WTC11 (cell line): ENCODE results near the gene MSL1. TPM values are rescaled to one million over a fixed set of nuclear protein-coding genes. Genes with fewer than 3 reads are reported as not detected.

ENCODE experiments used
- ATAC-seq: fragments of 200-7000 bp; cut with Tn5 transposase; 2 replicates; pipeline ENCODE4 v1.10.0; 2021; ENCODE audit warnings: mild to moderate bottlenecking, moderate library complexity
- CTCF ChIA-PET: fragments of 300-600 bp; sonication (Branson Sonifier 250); formaldehyde crosslinking; loops from one replicate; lab custom pipeline; 2021; ENCODE audit warnings: antibody characterized with exemption; lab: Charles Lee
- POLR2A ChIA-PET: fragments of 350-600 bp; sonication (Branson Sonifier 250); formaldehyde crosslinking; loops from one replicate; lab custom pipeline; 2021; ENCODE audit warnings: antibody characterized with exemption; lab: Charles Lee
- DNase-seq: peaks from one replicate; pipeline ENCODE4 v3.0.0; 2021; ENCODE audit warnings: low spot score
- H3K27ac Mint-ChIP-seq: 2 replicates; pipeline ENCODE4 v1.8.0; 2021; ENCODE audit warnings: mixed read lengths
- H3K27me3 Mint-ChIP-seq: 2 replicates; pipeline ENCODE4 v1.8.0; 2021; ENCODE audit warnings: low read depth, mild to moderate bottlenecking, moderate library complexity, mixed read lengths
- H3K36me3 Mint-ChIP-seq: 2 replicates; pipeline ENCODE4 v1.8.0; 2021; ENCODE audit warnings: mixed read lengths
- H3K4me1 Mint-ChIP-seq: 2 replicates; pipeline ENCODE4 v1.8.0; 2022; ENCODE audit warnings: mixed read lengths
- H3K4me3 Mint-ChIP-seq: 2 replicates; pipeline ENCODE4 v1.8.0; 2021; ENCODE audit warnings: mild to moderate bottlenecking, moderate library complexity, mixed read lengths
- H3K9me3 Mint-ChIP-seq: 2 replicates; pipeline ENCODE4 v1.8.0; 2021; ENCODE audit warnings: mixed read lengths
- E2F4 ChIP-seq: sonication (generic); formaldehyde crosslinking; IDR thresholded peaks from 2 replicates; pipeline ENCODE4 v1.8.1; 2022; ENCODE audit warnings: low read depth, mild to moderate bottlenecking, moderate library complexity, missing genetic modification reagents, borderline replicate concordance
- E2F5 ChIP-seq: sonication (generic); formaldehyde crosslinking; IDR thresholded peaks from 2 replicates; pipeline ENCODE4 v1.8.1; 2022; ENCODE audit warnings: mild to moderate bottlenecking, moderate library complexity, missing genetic modification reagents
- ETV6 ChIP-seq: sonication (generic); formaldehyde crosslinking; IDR thresholded peaks from 2 replicates; pipeline ENCODE4 v1.8.1; 2022; ENCODE audit warnings: mild to moderate bottlenecking, missing genetic modification reagents
- FOXP1 ChIP-seq: sonication (generic); formaldehyde crosslinking; IDR thresholded peaks from 2 replicates; pipeline ENCODE4 v1.8.0; 2022; ENCODE audit warnings: missing genetic modification reagents, mild to moderate bottlenecking, moderate library complexity, borderline replicate concordance
- FOXP4 ChIP-seq: sonication (generic); formaldehyde crosslinking; IDR thresholded peaks from 2 replicates; pipeline ENCODE4 v1.8.0; 2022; ENCODE audit warnings: mild to moderate bottlenecking, missing genetic modification reagents
- GABPB1 ChIP-seq: sonication (generic); formaldehyde crosslinking; IDR thresholded peaks from 2 replicates; pipeline ENCODE4 v1.8.1; 2023; ENCODE audit warnings: mild to moderate bottlenecking, missing genetic modification reagents
- IRF1 ChIP-seq: sonication (generic); formaldehyde crosslinking; IDR thresholded peaks from 2 replicates; pipeline ENCODE4 v1.8.0; 2023; ENCODE audit warnings: missing genetic modification reagents
- MXD4 ChIP-seq: fragments of 250-450 bp; sonication (Bioruptor Pico); IDR thresholded peaks from 2 replicates; pipeline ENCODE4 v1.8.0; 2021; ENCODE audit warnings: mild to moderate bottlenecking, moderate library complexity, borderline replicate concordance
- MYBL2 ChIP-seq: sonication (generic); formaldehyde crosslinking; IDR thresholded peaks from 2 replicates; pipeline ENCODE4 v1.8.1; 2023; ENCODE audit warnings: mild to moderate bottlenecking, moderate library complexity, missing genetic modification reagents
- RORB ChIP-seq: fragments of 250-450 bp; sonication (Bioruptor Pico); IDR thresholded peaks from 2 replicates; pipeline ENCODE4 v1.9.0; 2021; ENCODE audit warnings: mild to moderate bottlenecking
- ZBTB21 ChIP-seq: sonication (generic); formaldehyde crosslinking; IDR thresholded peaks from 2 replicates; pipeline ENCODE4 v1.8.1; 2023; ENCODE audit warnings: mild to moderate bottlenecking, missing genetic modification reagents, borderline replicate concordance
- ZNF317 ChIP-seq: sonication (generic); formaldehyde crosslinking; IDR thresholded peaks from 2 replicates; pipeline ENCODE4 v1.8.1; 2023; ENCODE audit warnings: low read depth, mild to moderate bottlenecking, moderate library complexity, missing genetic modification reagents, borderline replicate concordance
- ZNF423 ChIP-seq: fragments of 250-450 bp; sonication (Bioruptor Pico); IDR thresholded peaks from 2 replicates; pipeline ENCODE4 v2.1.2; 2022; ENCODE audit warnings: mild to moderate bottlenecking, moderate library complexity
- ZNF671 ChIP-seq: fragments of 250-450 bp; sonication (Bioruptor Pico); IDR thresholded peaks from 2 replicates; pipeline ENCODE4 v1.8.0; 2021; ENCODE audit warnings: mild to moderate bottlenecking
- ZSCAN18 ChIP-seq: fragments of 250-450 bp; sonication (Bioruptor Pico); IDR thresholded peaks from 2 replicates; pipeline ENCODE4 v2.1.2; 2022; ENCODE audit warnings: mild to moderate bottlenecking, moderate library complexity
- total RNA-seq: library from RNA; stranded (reverse); gene quantifications from 3 replicates; pipeline ENCODE4 v1.2.3, GENCODE V29; 2021
- TF ChIP-seq, protein P1 (sequence below): sonication (generic); formaldehyde crosslinking; IDR thresholded peaks from 2 replicates; pipeline ENCODE4 v1.8.1; 2022; ENCODE audit warnings: missing genetic modification reagents, borderline replicate concordance
- TF ChIP-seq, protein P2 (sequence below): sonication (generic); formaldehyde crosslinking; conservative IDR thresholded peaks from 2 replicates; pipeline ENCODE4 v1.8.1; 2023; ENCODE audit warnings: mild to moderate bottlenecking, low read depth, missing genetic modification reagents, moderate library complexity
- TF ChIP-seq, protein P3 (sequence below): sonication (generic); formaldehyde crosslinking; IDR thresholded peaks from 2 replicates; pipeline ENCODE4 v1.8.0; 2022; ENCODE audit warnings: mild to moderate bottlenecking, missing genetic modification reagents
- TF ChIP-seq, protein P4 (sequence below): fragments of 250-450 bp; sonication (Bioruptor Pico); IDR thresholded peaks from 2 replicates; pipeline ENCODE4 v1.8.0; 2021; ENCODE audit warnings: mild to moderate bottlenecking

MSL1 gene
- total RNA-seq, 1 experiment from 2014 or later = 78.1 TPM

GRCh38 chr17:40159456-40159855 lies 37.7 kb downstream of the MSL1 start (continued):
- TF ChIP-seq E2F5 (CRISPR knock-in tag) (no peak), MYBL2 (CRISPR knock-in tag) (no peak), ZNF671 (CRISPR knock-in tag) (no peak), FOXP1 (CRISPR knock-in tag) (no peak)
- TF ChIP-seq, protein P1, sequence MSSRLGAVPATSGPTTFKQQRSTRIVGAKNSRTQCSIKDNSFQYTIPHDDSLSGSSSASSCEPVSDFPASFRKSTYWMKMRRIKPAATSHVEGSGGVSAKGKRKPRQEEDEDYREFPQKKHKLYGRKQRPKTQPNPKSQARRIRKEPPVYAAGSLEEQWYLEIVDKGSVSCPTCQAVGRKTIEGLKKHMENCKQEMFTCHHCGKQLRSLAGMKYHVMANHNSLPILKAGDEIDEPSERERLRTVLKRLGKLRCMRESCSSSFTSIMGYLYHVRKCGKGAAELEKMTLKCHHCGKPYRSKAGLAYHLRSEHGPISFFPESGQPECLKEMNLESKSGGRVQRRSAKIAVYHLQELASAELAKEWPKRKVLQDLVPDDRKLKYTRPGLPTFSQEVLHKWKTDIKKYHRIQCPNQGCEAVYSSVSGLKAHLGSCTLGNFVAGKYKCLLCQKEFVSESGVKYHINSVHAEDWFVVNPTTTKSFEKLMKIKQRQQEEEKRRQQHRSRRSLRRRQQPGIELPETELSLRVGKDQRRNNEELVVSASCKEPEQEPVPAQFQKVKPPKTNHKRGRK (CRISPR knock-in tag) = no peak
- TF ChIP-seq, protein P2, sequence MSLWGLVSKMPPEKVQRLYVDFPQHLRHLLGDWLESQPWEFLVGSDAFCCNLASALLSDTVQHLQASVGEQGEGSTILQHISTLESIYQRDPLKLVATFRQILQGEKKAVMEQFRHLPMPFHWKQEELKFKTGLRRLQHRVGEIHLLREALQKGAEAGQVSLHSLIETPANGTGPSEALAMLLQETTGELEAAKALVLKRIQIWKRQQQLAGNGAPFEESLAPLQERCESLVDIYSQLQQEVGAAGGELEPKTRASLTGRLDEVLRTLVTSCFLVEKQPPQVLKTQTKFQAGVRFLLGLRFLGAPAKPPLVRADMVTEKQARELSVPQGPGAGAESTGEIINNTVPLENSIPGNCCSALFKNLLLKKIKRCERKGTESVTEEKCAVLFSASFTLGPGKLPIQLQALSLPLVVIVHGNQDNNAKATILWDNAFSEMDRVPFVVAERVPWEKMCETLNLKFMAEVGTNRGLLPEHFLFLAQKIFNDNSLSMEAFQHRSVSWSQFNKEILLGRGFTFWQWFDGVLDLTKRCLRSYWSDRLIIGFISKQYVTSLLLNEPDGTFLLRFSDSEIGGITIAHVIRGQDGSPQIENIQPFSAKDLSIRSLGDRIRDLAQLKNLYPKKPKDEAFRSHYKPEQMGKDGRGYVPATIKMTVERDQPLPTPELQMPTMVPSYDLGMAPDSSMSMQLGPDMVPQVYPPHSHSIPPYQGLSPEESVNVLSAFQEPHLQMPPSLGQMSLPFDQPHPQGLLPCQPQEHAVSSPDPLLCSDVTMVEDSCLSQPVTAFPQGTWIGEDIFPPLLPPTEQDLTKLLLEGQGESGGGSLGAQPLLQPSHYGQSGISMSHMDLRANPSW (CRISPR knock-in tag) = no peak

GRCh38 chr17:40167685-40168261 lies 46.0 kb downstream of the MSL1 start:
- no peaks in the 10 kb centered on the region for H3K9me3 Mint-ChIP-seq
- ChIA-PET POLR2A (interaction anchor here (0.9 to 1.2 kb wide), 3 partner anchors 11 to 55 kb away, joined by 3 to 4 read pairs (median 3); partner anchors contain the start of gene MSL1), CTCF (interaction anchor here (0.8 to 3.1 kb wide), 29 partner anchors 10 to 187 kb away, joined by 3 to 67 read pairs (median 5); partner anchors contain the start of genes MED24, MSL1, RAPGEFL1 and WIPF2)
- H3K27ac Mint-ChIP-seq = peak overlapping the region; percentile 98
- no peak for ATAC-seq
- H3K4me1 Mint-ChIP-seq = peaks cover 5% of the 10 kb centered on the region
- no peak overlapping the region for H3K4me3 Mint-ChIP-seq
- DNase-seq = no peak
- peaks cover 76% of the 10 kb centered on the region for H3K36me3 Mint-ChIP-seq
- no peaks in the 10 kb centered on the region; the same call in 1 of the 2 replicates for H3K27me3 Mint-ChIP-seq
- TF ChIP-seq ZBTB21 (CRISPR knock-in tag) (no peak), GABPB1 (CRISPR knock-in tag) (no peak), MXD4 (no peak), RORB (CRISPR knock-in tag) (no peak), E2F4 (CRISPR knock-in tag) (no peak), FOXP4 (CRISPR knock-in tag) (no peak), ZNF423 (CRISPR knock-in tag) (no peak), ZNF317 (no peak), ZNF671 (CRISPR knock-in tag) (no peak), ZSCAN18 (CRISPR knock-in tag) (no peak), ETV6 (no peak), IRF1 (CRISPR knock-in tag) (no peak)
- TF ChIP-seq, protein P1 (CRISPR knock-in tag) = no peak
- TF ChIP-seq, protein P3, sequence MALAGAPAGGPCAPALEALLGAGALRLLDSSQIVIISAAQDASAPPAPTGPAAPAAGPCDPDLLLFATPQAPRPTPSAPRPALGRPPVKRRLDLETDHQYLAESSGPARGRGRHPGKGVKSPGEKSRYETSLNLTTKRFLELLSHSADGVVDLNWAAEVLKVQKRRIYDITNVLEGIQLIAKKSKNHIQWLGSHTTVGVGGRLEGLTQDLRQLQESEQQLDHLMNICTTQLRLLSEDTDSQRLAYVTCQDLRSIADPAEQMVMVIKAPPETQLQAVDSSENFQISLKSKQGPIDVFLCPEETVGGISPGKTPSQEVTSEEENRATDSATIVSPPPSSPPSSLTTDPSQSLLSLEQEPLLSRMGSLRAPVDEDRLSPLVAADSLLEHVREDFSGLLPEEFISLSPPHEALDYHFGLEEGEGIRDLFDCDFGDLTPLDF (CRISPR knock-in tag) = no peak
- TF ChIP-seq, protein P4, sequence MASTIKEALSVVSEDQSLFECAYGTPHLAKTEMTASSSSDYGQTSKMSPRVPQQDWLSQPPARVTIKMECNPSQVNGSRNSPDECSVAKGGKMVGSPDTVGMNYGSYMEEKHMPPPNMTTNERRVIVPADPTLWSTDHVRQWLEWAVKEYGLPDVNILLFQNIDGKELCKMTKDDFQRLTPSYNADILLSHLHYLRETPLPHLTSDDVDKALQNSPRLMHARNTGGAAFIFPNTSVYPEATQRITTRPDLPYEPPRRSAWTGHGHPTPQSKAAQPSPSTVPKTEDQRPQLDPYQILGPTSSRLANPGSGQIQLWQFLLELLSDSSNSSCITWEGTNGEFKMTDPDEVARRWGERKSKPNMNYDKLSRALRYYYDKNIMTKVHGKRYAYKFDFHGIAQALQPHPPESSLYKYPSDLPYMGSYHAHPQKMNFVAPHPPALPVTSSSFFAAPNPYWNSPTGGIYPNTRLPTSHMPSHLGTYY (CRISPR knock-in tag) = no peak
